Stimulated activated CD8-positive, alpha-beta memory T cell treated with anti-CD3 and anti-CD28 coated beads, Interleukin-4, amount 100 ng/mL, for 24 hours (primary cell): Measurements from ENCODE around the gene PTPRK.

ENCODE experiments used
- DNase-seq: peaks from one replicate; pipeline ENCODE4 v3.0.0-alpha.2; 2020; ENCODE audit warnings: low read depth

Gene PTPRK

GRCh38 chr6:128515550-128516513, 4.6 kb downstream of the PTPRK start:
- no peak for DNase-seq

DNA sequence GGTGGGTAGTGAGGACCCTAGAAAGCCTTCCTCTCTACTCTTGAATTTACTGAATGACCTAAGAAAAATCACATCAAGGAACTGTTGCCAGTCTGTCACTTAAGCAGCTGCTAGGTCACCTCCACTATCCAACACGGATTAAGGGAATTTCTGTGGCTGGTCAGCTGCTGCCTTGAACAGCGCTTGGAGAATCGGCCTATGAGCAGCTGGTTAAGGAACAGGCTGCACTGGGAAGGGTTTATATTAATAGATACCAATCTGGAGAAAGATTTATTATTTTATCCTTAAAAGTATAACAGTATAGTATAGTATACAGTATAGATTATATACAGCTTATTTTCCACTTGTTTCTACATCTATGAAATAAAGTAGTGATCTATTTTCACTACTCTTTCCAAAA, 6.5 kb downstream of the PTPRK start:
- no peak for DNase-seq

- no peak for DNase-seq
These were observed 8.1 kb downstream of the PTPRK start for GRCh38 chr6:128512296-128512695.

DNA sequence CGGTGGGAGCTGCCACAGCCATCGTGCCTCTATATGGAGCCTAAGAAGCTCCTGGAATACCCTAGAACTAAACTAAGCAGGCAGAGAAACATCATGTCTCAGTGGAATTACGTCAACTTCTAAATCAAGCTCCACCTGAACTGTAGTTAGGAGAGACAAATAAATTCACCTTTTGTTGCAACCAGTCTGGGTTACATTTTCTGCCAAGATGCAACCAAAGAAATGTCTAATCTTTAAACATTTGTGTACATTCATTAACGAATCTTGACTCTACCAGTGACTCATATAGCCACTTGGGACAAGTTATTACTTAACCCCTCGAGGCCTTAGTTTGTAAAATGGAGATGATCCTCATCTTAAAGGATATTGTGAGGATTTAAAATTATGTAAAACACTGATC, 8.9 kb downstream of the PTPRK start:
- no peak for DNase-seq

GRCh38 chr6:128509709-128510108, 10.7 kb downstream of the PTPRK start:
- no peak for DNase-seq

- no peak for DNase-seq
These were observed 11.7 kb downstream of the PTPRK start for GRCh38 chr6:128508588-128509296.

DNA sequence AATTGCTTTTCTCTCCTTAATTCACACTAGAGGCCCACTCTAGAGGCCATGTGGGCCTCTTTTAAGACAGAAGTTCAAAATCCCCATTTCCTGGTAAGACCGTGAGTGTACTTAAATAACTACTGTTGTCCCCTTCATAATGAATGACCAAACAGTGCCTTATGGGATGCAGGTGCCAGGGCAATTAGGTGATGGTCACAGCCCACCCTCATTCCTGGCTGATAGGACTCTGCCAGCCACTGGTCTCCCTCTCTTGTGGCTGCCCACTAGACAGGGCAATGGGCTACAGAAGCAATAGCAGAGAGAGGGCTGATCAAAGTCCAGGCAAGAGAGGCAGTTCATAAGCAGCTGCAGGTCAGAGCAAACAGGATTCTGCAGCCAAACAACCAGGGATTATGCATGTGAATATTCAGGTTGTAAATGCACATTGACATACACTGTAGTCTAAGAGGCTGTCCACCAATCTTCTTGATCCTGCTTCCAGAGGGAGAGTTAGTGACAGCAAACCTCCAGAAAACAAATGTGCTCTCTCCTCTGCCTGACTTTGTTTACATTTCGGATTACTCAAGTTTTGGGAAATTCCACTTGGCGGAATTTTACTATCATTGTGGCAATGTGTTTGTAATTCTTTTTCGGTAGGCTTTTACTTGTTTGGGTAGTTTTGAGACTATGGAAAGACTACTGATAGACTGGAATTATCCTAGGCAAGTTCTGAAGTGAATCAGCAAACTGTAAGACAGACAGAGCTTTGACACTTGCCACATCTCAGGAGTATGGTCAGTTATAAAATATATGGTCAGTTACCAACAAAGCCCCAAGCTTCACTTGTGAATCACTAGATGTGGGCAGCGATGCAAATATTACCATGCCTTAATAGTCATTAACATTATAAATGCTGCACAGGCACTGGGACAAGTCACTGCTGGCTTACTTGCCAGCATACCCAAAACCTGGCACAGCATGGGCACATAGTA, 12.8 kb downstream of the PTPRK start:
- DNase-seq = no peak

GRCh38 chr6:128505603-128506002, 14.8 kb downstream of the PTPRK start:
- no peak for DNase-seq

DNA sequence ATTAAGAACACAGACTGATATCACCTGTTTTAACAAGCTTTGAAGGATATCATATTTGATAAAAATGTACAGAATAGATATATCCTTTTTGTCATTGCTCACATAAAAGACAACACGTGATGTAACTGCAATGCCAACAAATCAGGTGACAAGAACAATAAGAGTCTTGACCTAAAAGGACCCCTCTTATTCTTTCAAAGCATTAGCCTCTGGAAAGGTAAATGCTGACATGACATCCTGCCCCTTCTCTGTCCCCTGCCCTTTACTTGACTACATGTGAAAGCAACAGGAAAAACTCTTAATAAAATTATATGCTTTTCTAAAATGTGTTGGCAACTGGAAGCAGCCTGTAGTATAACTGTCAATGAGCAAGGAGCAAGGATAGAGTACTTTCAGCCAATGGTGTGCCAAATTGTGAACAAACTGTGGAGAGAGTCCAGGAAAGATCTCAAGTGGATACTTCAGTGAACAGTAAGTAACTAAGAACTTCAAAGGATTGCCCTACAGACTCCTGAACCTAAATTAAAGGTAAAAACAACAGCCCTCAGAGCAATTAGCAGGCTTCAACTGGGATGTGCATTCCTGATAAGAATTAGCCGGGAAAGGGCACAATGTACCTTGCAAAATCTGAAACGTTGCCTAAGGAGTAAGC, 16.3 kb downstream of the PTPRK start:
- DNase-seq = no peak

GRCh38 chr6:128500749-128501600, 19.4 kb downstream of the PTPRK start:
- DNase-seq = no peak

GRCh38 chr6:128500014-128500413, 20.4 kb downstream of the PTPRK start:
- no peak for DNase-seq

GRCh38 chr6:128499079-128499731, 21.2 kb downstream of the PTPRK start:
- DNase-seq = no peak

DNA sequence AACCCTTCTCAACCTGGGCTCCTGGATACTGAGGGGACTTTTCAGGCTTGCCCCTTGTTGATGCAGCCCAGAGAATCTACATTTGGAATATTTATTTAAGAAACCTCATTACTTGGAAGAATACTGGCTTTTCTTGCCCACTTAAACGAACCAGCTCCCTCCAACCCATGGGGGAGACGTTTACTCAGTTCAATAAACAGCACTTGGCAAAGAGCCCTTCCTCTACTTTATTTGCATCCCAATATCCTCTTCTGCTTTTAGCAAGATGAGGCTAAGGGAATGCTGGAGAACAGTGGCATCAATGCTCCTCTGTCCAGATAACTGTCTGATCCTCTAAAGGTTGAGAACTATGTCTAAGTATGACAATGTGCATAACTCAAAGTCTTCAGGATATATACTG, 22.2 kb downstream of the PTPRK start:
- no peak for DNase-seq

GRCh38 chr6:128495536-128496333, 24.7 kb downstream of the PTPRK start:
- DNase-seq = no peak

DNA sequence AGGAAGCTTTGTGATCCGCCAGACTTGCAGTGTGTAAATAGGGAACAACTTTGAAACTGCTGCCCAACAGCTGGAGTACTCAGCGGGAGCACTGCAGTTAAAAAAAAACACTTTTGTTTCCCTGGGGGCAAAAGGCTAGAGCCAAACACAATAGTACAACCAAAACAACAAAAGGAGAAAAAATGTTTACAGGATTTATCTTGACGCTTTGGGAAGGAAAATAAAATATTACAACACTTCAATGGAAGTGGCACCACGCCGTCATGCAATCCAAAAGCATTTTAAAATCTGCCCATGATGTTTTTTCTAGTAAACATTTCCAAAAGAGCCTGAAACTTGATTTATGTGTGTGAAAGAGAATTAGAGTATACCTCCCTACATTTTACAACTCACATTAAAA, 26.0 kb downstream of the PTPRK start:
- no peak for DNase-seq

- DNase-seq = no peak
These were observed 26.5 kb downstream of the PTPRK start for GRCh38 chr6:128493877-128494276.

- DNase-seq = no peak
These were observed 28.0 kb downstream of the PTPRK start for GRCh38 chr6:128492386-128492785.

- DNase-seq = no peak
These were observed 28.7 kb downstream of the PTPRK start for GRCh38 chr6:128491610-128492206.

DNA sequence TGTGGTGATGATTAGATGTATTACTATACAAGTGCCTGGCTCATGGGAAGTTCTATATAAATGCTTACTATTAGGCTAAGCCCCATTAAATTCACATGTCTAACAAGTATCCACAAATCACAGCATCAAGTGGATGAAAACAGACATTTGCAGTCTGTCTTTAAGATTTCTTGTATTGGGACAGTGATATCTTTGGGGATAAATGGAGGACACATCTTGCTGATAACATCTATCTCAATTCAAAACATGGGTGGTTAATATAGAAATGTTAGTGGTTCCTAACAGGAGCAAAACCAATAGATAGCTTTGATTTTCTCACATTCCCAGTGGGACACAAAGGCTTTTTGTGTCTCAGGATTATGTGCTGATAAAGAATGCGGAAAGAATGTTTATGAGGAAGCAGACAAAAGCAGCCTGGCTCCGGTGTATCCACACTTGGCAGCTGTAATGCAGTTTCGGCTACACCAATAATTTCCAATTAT, 29.3 kb downstream of the PTPRK start:
- DNase-seq = no peak
